ENCODE measurements around the gene PCDHGA10.
"Not testable (repeated sequence)": the region's sequence is repeated elsewhere in the genome, so short reads cannot be mapped to it uniquely, and the experiment has no call there.

PCDHGA10 gene

GRCh38 chr5:141427783-141428426 is 15.1 kb downstream of the PCDHGA10 start:
- H3K4me1 Mint-ChIP-seq (ENCODE audit: low read depth): peaks cover 3% of the 10 kb centered on the region
- H3K27me3 Mint-ChIP-seq (ENCODE audit: low read depth): peaks cover 43% of the 10 kb centered on the region
- H3K4me3 Mint-ChIP-seq: no peak overlapping the region
- no peak overlapping the region for H3K27ac Mint-ChIP-seq
- H3K36me3 Mint-ChIP-seq (ENCODE audit: low read depth): peaks cover 2% of the 10 kb centered on the region
- peaks cover 19% of the 10 kb centered on the region for H3K9me3 Mint-ChIP-seq

GRCh38 chr5:141430332-141431113 is 17.7 kb downstream of the PCDHGA10 start, which contains the start of gene PCDHGA12:
Gene PCDHGA12, plus strand, starts transcription at chr5:141430507. Its CDS starts 253 bp downstream, at chr5:141430760.
- Mint-ChIP-seq H3K4me3 (peak within 1 kb of the TSS; percentile 77), H3K9me3 (peaks cover 21% of the 10 kb centered on the region), H3K4me1 (ENCODE audit: low read depth) (peaks cover 6% of the 10 kb centered on the region), H3K27me3 (ENCODE audit: low read depth) (peaks cover 29% of the 10 kb centered on the region), H3K27ac (peak within 1 kb of the TSS; percentile 73), H3K36me3 (ENCODE audit: low read depth) (peaks cover 5% of the 10 kb centered on the region)

GRCh38 chr5:141431286-141431685 is 18.5 kb downstream of the PCDHGA10 start:
- H3K36me3 Mint-ChIP-seq (ENCODE audit: low read depth): peaks cover 5% of the 10 kb centered on the region
- H3K4me1 Mint-ChIP-seq (ENCODE audit: low read depth): peaks cover 6% of the 10 kb centered on the region
- peaks cover 29% of the 10 kb centered on the region for H3K27me3 Mint-ChIP-seq (ENCODE audit: low read depth)
- peak overlapping the region; percentile 62 for H3K4me3 Mint-ChIP-seq
- peaks cover 21% of the 10 kb centered on the region for H3K9me3 Mint-ChIP-seq
- no peak overlapping the region for H3K27ac Mint-ChIP-seq

GRCh38 chr5:141432308-141432707 is 19.5 kb downstream of the PCDHGA10 start:
- not testable (repeated sequence) for H3K27ac Mint-ChIP-seq; H3K36me3 Mint-ChIP-seq (ENCODE audit: low read depth)
- peaks cover 29% of the 10 kb centered on the region for H3K27me3 Mint-ChIP-seq (ENCODE audit: low read depth)

GRCh38 chr5:141432726-141433125 is 19.9 kb downstream of the PCDHGA10 start:
- Mint-ChIP-seq H3K9me3 (peaks cover 21% of the 10 kb centered on the region), H3K27me3 (ENCODE audit: low read depth) (peaks cover 29% of the 10 kb centered on the region)
- not testable (repeated sequence) for H3K4me1 Mint-ChIP-seq (ENCODE audit: low read depth); H3K36me3 Mint-ChIP-seq (ENCODE audit: low read depth); H3K4me3 Mint-ChIP-seq; H3K27ac Mint-ChIP-seq

More at GRCh38 chr5:141432308-141432707, 19.5 kb downstream of the PCDHGA10 start:
- H3K4me1 Mint-ChIP-seq (ENCODE audit: low read depth); H3K4me3 Mint-ChIP-seq: not testable (repeated sequence)
- peaks cover 21% of the 10 kb centered on the region for H3K9me3 Mint-ChIP-seq

- Mint-ChIP-seq H3K27ac (no peak overlapping the region), H3K4me1 (ENCODE audit: low read depth) (peaks cover 6% of the 10 kb centered on the region), H3K4me3 (no peak overlapping the region), H3K9me3 (peaks cover 21% of the 10 kb centered on the region), H3K27me3 (ENCODE audit: low read depth) (peaks cover 29% of the 10 kb centered on the region), H3K36me3 (ENCODE audit: low read depth) (peaks cover 5% of the 10 kb centered on the region)
Observed at GRCh38 chr5:141434006-141434405, 21.2 kb downstream of the PCDHGA10 start.

GRCh38 chr5:141437221-141437620 is 24.4 kb downstream of the PCDHGA10 start:
- Mint-ChIP-seq H3K36me3 (ENCODE audit: low read depth) (peaks cover 3% of the 10 kb centered on the region), H3K9me3 (peaks cover 8% of the 10 kb centered on the region), H3K4me3 (no peak overlapping the region), H3K27ac (no peak overlapping the region), H3K27me3 (ENCODE audit: low read depth) (peaks cover 10% of the 10 kb centered on the region), H3K4me1 (ENCODE audit: low read depth) (peaks cover 2% of the 10 kb centered on the region)

GRCh38 chr5:141439411-141440141 is 26.8 kb downstream of the PCDHGA10 start:
- peaks cover 4% of the 10 kb centered on the region for H3K27me3 Mint-ChIP-seq (ENCODE audit: low read depth)
- H3K36me3 Mint-ChIP-seq (ENCODE audit: low read depth): no peaks in the 10 kb centered on the region
- no peak overlapping the region for H3K4me3 Mint-ChIP-seq
- H3K9me3 Mint-ChIP-seq: no peaks in the 10 kb centered on the region
- no peak overlapping the region for H3K27ac Mint-ChIP-seq
- H3K4me1 Mint-ChIP-seq (ENCODE audit: low read depth): no peaks in the 10 kb centered on the region

- H3K4me3 Mint-ChIP-seq: no peak overlapping the region
- no peaks in the 10 kb centered on the region for H3K4me1 Mint-ChIP-seq (ENCODE audit: low read depth)
- peaks cover 4% of the 10 kb centered on the region for H3K27me3 Mint-ChIP-seq (ENCODE audit: low read depth)
- H3K9me3 Mint-ChIP-seq: no peaks in the 10 kb centered on the region
- H3K27ac Mint-ChIP-seq: no peak overlapping the region
- H3K36me3 Mint-ChIP-seq (ENCODE audit: low read depth): no peaks in the 10 kb centered on the region
Observed at GRCh38 chr5:141440341-141440740, 27.6 kb downstream of the PCDHGA10 start.

GRCh38 chr5:141441571-141442170 is 28.9 kb downstream of the PCDHGA10 start:
- Mint-ChIP-seq H3K4me1 (ENCODE audit: low read depth) (no peaks in the 10 kb centered on the region), H3K9me3 (no peaks in the 10 kb centered on the region), H3K27ac (no peak overlapping the region), H3K27me3 (ENCODE audit: low read depth) (peaks cover under 1% of the 10 kb centered on the region), H3K4me3 (no peak overlapping the region), H3K36me3 (ENCODE audit: low read depth) (no peaks in the 10 kb centered on the region)

- Mint-ChIP-seq H3K27ac (no peak overlapping the region), H3K9me3 (no peaks in the 10 kb centered on the region), H3K27me3 (ENCODE audit: low read depth) (peaks cover 10% of the 10 kb centered on the region), H3K4me3 (no peak overlapping the region), H3K36me3 (ENCODE audit: low read depth) (no peaks in the 10 kb centered on the region), H3K4me1 (ENCODE audit: low read depth) (no peaks in the 10 kb centered on the region)
Observed at GRCh38 chr5:141465351-141465750, 52.6 kb downstream of the PCDHGA10 start.
